Gastrocnemius medialis (tissue), 4 donors: ENCODE data around the gene TINAG. TPM values are rescaled to one million over a fixed set of nuclear protein-coding genes. Genes with fewer than 3 reads are reported as not detected.

ENCODE experiments used
- ATAC-seq, 2 donors: fragments of 150-250 bp; one replicate each; pipeline ENCODE4 v1.9.1; 2016
- DNase-seq, 2 donors: peaks; one replicate each; pipeline ENCODE4 v3.0.0-alpha.2; 2019
- H3K27ac ChIP-seq, 4 donors: fragments of 200-600 bp; sonication (generic); 1 replicate in 1 of 4; 2 replicates in 3 of 4; pipeline ENCODE4 v1.5.1; 2016 to 2018; ENCODE audit warnings: mild to moderate bottlenecking in 2 of 4, moderate library complexity in 1 of 4
- H3K27me3 ChIP-seq, 3 donors: fragments of 200-600 bp; sonication (generic) in 2 of 3; 1 replicate in 1 of 3; 2 replicates in 2 of 3; pipeline versions ENCODE4 v1.5.1 to v1.6.0; 2016 to 2019; ENCODE audit warnings: mild to moderate bottlenecking in 1 of 3, moderate library complexity in 1 of 3
- H3K36me3 ChIP-seq, 2 donors: fragments of 200-600 bp; sonication (generic) in 1 of 2; one replicate each; pipeline ENCODE4 v1.5.1; 2017 to 2018
- H3K4me1 ChIP-seq, 2 donors: fragments of 200-600 bp; sonication (generic) in 1 of 2; one replicate each; pipeline ENCODE4 v1.5.1; 2016 to 2017; ENCODE audit warnings: mild to moderate bottlenecking in 2 of 2
- H3K4me3 ChIP-seq, 4 donors: fragments of 200-600 bp; sonication (generic) in 3 of 4; 1 replicate in 1 of 4; 2 replicates in 3 of 4; pipeline ENCODE4 v1.5.1; 2016 to 2019; ENCODE audit warnings: mild to moderate bottlenecking in 2 of 4
- H3K9me3 ChIP-seq, 3 donors: fragments of 200-600 bp; sonication (generic) in 2 of 3; 1 replicate in 1 of 3; 2 replicates in 2 of 3; pipeline ENCODE4 v1.5.1; 2016 to 2019
- POLR2A ChIP-seq, 2 donors: fragments of 450-650 bp; IDR thresholded peaks; one replicate each; pipeline ENCODE4 v1.6.1; 2017; ENCODE audit warnings: antibody characterized with exemption in 2 of 2, mild to moderate bottlenecking in 2 of 2, moderate library complexity in 2 of 2
- in situ Hi-C, 4 donors: fragments of 200-750 bp; cut with MboI; loops; one replicate each; pipeline versions ENCODE4 v1.15.0 to v1.8.0; 2017; ENCODE audit warnings: low sequenced_read_pairs in 4 of 4
- intact Hi-C: fragments of 100-400 bp; cut with DNase I; formaldehyde crosslinking; loops from one replicate; pipeline ENCODE4 v1.15.1; 2023; ENCODE audit warnings: low total_unique reads
- total RNA-seq, 4 donors: library from RNA; depleted of rRNA; stranded (reverse); fragments of >200 nt; gene quantifications; one replicate each; pipeline versions ENCODE4 v1.1.0 to v1.2.3, GENCODE V29; 2016
- TF ChIP-seq, protein P1 (sequence below), 5 experiments: fragments of 450-650 bp in 3 of 5; fragments of 200-600 bp in 2 of 5; sonication (generic) in 2 of 5; IDR thresholded peaks in 4 of 5; conservative IDR thresholded peaks in 1 of 5; 1 replicate in 4 of 5; 2 replicates in 1 of 5; pipeline ENCODE4 v1.5.1; 2016 to 2019; ENCODE audit warnings: antibody characterized with exemption in 5 of 5, mild to moderate bottlenecking in 3 of 5, moderate library complexity in 3 of 5

TINAG gene, protein sequence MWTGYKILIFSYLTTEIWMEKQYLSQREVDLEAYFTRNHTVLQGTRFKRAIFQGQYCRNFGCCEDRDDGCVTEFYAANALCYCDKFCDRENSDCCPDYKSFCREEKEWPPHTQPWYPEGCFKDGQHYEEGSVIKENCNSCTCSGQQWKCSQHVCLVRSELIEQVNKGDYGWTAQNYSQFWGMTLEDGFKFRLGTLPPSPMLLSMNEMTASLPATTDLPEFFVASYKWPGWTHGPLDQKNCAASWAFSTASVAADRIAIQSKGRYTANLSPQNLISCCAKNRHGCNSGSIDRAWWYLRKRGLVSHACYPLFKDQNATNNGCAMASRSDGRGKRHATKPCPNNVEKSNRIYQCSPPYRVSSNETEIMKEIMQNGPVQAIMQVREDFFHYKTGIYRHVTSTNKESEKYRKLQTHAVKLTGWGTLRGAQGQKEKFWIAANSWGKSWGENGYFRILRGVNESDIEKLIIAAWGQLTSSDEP
- total RNA-seq, result under 1 TPM in 3 of 4 donors, not detected in 1; 0.36 to 0.78 (median 0.41) TPM

DNA sequence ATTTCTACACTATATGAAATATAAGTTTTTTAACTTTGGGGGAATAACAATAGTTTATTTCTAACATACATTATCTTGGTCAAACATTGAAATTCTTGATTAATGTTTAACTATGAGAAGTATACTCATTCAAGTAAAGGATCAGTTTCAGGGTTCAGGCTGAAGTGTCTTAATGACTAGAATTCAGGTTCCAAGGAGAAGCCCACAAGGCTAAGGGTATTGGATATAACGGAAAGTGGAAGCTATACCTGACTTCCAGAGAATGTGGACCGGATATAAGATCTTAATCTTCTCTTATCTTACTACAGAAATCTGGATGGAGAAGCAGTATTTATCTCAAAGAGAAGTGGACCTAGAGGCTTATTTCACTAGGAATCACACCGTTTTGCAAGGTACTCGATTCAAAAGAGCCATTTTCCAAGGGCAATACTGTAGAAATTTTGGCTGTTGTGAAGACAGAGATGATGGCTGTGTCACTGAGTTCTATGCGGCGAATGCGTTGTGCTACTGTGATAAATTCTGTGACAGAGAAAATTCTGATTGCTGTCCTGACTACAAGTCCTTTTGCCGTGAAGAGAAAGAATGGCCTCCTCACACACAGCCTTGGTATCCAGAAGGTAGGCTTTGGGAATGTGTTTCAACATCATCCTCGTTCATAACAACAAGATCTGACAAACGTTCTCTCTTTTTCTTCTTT, at the start of gene TINAG:
TSS of gene TINAG (plus strand) at position 153 of the 697 bp plus-strand sequence. CDS start at position 263, 110 bp downstream.
- Histone ChIP-seq H3K4me3 (no peak within 1 kb of the TSS), H3K27me3 (no peaks in the 10 kb centered on the region), H3K9me3 (no peaks in the 10 kb centered on the region), H3K36me3 (no peaks in the 10 kb centered on the region), H3K27ac (no peak within 1 kb of the TSS), H3K4me1 (no peaks in the 10 kb centered on the region)
- DNase-seq (no peak), ATAC-seq (no peak)
- in situ Hi-C loops, result no loop called here
- no peak for TF ChIP-seq POLR2A (IDR thresholded peaks at IDR 0.05)
- TF ChIP-seq, protein P1, sequence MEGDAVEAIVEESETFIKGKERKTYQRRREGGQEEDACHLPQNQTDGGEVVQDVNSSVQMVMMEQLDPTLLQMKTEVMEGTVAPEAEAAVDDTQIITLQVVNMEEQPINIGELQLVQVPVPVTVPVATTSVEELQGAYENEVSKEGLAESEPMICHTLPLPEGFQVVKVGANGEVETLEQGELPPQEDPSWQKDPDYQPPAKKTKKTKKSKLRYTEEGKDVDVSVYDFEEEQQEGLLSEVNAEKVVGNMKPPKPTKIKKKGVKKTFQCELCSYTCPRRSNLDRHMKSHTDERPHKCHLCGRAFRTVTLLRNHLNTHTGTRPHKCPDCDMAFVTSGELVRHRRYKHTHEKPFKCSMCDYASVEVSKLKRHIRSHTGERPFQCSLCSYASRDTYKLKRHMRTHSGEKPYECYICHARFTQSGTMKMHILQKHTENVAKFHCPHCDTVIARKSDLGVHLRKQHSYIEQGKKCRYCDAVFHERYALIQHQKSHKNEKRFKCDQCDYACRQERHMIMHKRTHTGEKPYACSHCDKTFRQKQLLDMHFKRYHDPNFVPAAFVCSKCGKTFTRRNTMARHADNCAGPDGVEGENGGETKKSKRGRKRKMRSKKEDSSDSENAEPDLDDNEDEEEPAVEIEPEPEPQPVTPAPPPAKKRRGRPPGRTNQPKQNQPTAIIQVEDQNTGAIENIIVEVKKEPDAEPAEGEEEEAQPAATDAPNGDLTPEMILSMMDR (IDR thresholded peaks at IDR 0.05 in 4 of 5, conservative IDR thresholded peaks at IDR 0.05 in 1 of 5), result no peak
- intact Hi-C loops, result no loop called here

DNA sequence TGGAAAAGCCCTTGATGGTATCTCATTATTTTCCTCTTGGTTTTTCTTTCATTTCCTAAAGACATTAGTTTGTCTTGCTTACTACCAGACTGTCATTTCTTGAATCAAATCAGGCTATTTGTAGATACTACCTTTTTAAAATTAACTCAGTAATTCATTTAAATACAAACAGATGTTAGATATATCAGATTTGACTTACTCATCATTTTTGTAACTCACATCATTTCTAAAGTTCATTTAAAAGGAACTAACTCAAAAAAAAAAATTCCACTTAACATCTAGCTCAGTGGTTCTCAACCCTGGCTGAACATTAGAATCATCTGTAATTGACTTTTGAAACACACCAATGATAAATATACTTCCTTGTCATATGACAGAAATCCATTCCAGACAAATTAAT, 48.2 kb upstream of the TINAG start:
- intact Hi-C loops (no loop called here), in situ Hi-C loops (loop anchor here in 3 of 4 donors (10.0 to 25.0 kb wide), 2 partner anchors 273 to 275 kb away; no protein-coding TSS in a partner anchor)
- Histone ChIP-seq H3K36me3 (peaks cover 0 to 11% of the 10 kb centered on the region in 2 donors), H3K4me1 (peaks cover 49 to 54% of the 10 kb centered on the region in 2 donors), H3K27me3 (no peaks in the 10 kb centered on the region), H3K9me3 (no peaks in the 10 kb centered on the region), H3K4me3 (no peak overlapping the region), H3K27ac (no peak overlapping the region)
- no peak for ATAC-seq
- DNase-seq, result no peak
- TF ChIP-seq, protein P1 (IDR thresholded peaks at IDR 0.05 in 4 of 5, conservative IDR thresholded peaks at IDR 0.05 in 1 of 5), result no peak
- no peak for TF ChIP-seq POLR2A (IDR thresholded peaks at IDR 0.05)

DNA sequence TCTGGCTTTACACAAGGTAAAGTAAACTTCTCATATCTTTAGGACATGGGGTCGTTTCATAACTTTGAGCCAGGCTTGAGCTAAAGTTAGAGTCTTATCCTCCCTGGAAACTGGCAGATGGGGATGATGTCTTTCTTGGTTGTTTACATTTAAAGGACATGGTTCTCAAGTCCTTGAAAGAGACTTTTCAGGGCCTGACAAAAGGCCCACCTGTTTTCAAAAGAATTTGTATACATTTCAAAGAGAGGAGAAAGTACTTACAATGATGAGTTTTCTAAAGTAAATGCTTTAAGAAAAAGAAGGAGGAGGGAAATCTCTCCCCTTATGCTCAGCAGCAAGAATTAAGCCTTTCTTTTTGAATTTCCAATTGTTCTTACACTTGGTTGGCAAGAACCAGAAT, 45.7 kb upstream of the TINAG start:
- H3K36me3 ChIP-seq, result peaks cover 0 to 6% of the 10 kb centered on the region in 2 donors
- no peak for DNase-seq
- ATAC-seq, result no peak
- intact Hi-C loops (no loop called here), in situ Hi-C loops (loop anchor here in 3 of 4 donors (10.0 to 25.0 kb wide), 2 partner anchors 275 to 278 kb away; no protein-coding TSS in a partner anchor)
- H3K9me3 ChIP-seq, result no peaks in the 10 kb centered on the region
- peaks cover 40% of the 10 kb centered on the region in 2 donors for H3K4me1 ChIP-seq
- H3K27me3 ChIP-seq, result no peaks in the 10 kb centered on the region
- TF ChIP-seq, protein P1 (IDR thresholded peaks at IDR 0.05 in 4 of 5, conservative IDR thresholded peaks at IDR 0.05 in 1 of 5), result no peak
- no peak for TF ChIP-seq POLR2A (IDR thresholded peaks at IDR 0.05)
- no peak overlapping the region for H3K27ac ChIP-seq
- no peak overlapping the region for H3K4me3 ChIP-seq

DNA sequence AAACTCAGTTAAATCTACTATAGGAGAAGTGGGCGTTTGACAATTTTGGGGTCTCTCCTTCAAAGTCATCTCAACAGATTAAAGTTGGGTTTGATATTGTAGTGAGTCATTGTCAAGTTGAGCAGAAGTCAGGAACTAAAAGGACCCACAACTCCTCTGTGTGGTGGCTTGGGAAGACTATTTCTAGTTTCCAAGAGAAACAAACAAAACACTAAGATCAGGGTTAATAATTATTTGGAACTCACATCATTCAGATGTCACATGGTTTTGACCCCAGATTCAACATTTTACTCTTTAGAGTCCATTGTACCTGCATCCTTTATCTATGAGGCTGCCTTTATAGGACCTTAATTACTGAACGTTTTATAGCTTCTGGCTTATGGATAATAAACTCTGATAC, 45.3 kb upstream of the TINAG start:
- Histone ChIP-seq H3K36me3 (peaks cover 0 to 6% of the 10 kb centered on the region in 2 donors), H3K27me3 (no peaks in the 10 kb centered on the region), H3K27ac (no peak overlapping the region), H3K4me3 (no peak overlapping the region), H3K9me3 (no peaks in the 10 kb centered on the region), H3K4me1 (peaks cover 36 to 37% of the 10 kb centered on the region in 2 donors)
- ATAC-seq (no peak), DNase-seq (no peak)
- TF ChIP-seq, protein P1 (IDR thresholded peaks at IDR 0.05 in 4 of 5, conservative IDR thresholded peaks at IDR 0.05 in 1 of 5), result no peak
- no peak for TF ChIP-seq POLR2A (IDR thresholded peaks at IDR 0.05)
- intact Hi-C loops, result no loop called here
- in situ Hi-C loops, result loop anchor here in 3 of 4 donors (10.0 to 25.0 kb wide), 2 partner anchors 276 to 278 kb away; no protein-coding TSS in a partner anchor
